ENCODE results near the gene TANGO6. TPM values are rescaled to one million over a fixed set of nuclear protein-coding genes. Genes with fewer than 3 reads are reported as not detected.

TANGO6 gene
- total and polyA plus RNA-seq, 2 of the 8 experiments (the other 6 are each of a cell fraction or from before 2014, with no cell fraction given), result 5.0 to 19.5 TPM

- TF ChIP-seq MAX (IDR thresholded peaks at IDR 0.05), result no peak
These were observed 268.5 kb downstream of the TANGO6 start (continued) for GRCh38 chr16:69111876-69112230.
